Neural crest cell (in vitro differentiated cells): ENCODE results near the gene ACTR8. TPM values are rescaled to one million over a fixed set of nuclear protein-coding genes. Genes with fewer than 3 reads are reported as not detected.

Experiments used
- DNase-seq: peaks from one replicate; pipeline ENCODE4 v3.0.0; 2021; ENCODE audit warnings: low read depth, mixed read lengths, low spot score
- H3K27ac Mint-ChIP-seq: one replicate; pipeline ENCODE4 v1.8.0; 2021; ENCODE audit warnings: mild to moderate bottlenecking, mixed read lengths; ENCODE audit not compliant: unreplicated experiment
- H3K27me3 Mint-ChIP-seq: 2 replicates; pipeline ENCODE4 v1.8.0; 2021; ENCODE audit warnings: low read depth, mild to moderate bottlenecking, mixed read lengths
- H3K36me3 Mint-ChIP-seq: 2 replicates; pipeline ENCODE4 v1.8.0; 2021; ENCODE audit warnings: low read depth, mild to moderate bottlenecking, mixed read lengths
- H3K4me1 Mint-ChIP-seq: 2 replicates; pipeline ENCODE4 v1.8.0; 2021; ENCODE audit warnings: mixed read lengths
- H3K4me3 Mint-ChIP-seq: one replicate; pipeline ENCODE4 v1.8.0; 2021; ENCODE audit warnings: mild to moderate bottlenecking, mixed read lengths
- H3K9me3 Mint-ChIP-seq: 2 replicates; pipeline ENCODE4 v1.8.0; 2021; ENCODE audit warnings: mixed read lengths
- total RNA-seq: library from RNA; stranded (reverse); gene quantifications from 2 replicates; pipeline ENCODE4 v1.2.1, GENCODE V29; 2021
- TF ChIP-seq, protein P1 (sequence below): fragments of 200-600 bp; sonication (generic); conservative IDR thresholded peaks from 2 replicates; pipeline ENCODE4 v1.5.0; 2021; ENCODE audit warnings: antibody characterized with exemption, mild to moderate bottlenecking

ACTR8 gene
- total RNA-seq, 1 donor from 2014 or later = 49.9 TPM

DNA sequence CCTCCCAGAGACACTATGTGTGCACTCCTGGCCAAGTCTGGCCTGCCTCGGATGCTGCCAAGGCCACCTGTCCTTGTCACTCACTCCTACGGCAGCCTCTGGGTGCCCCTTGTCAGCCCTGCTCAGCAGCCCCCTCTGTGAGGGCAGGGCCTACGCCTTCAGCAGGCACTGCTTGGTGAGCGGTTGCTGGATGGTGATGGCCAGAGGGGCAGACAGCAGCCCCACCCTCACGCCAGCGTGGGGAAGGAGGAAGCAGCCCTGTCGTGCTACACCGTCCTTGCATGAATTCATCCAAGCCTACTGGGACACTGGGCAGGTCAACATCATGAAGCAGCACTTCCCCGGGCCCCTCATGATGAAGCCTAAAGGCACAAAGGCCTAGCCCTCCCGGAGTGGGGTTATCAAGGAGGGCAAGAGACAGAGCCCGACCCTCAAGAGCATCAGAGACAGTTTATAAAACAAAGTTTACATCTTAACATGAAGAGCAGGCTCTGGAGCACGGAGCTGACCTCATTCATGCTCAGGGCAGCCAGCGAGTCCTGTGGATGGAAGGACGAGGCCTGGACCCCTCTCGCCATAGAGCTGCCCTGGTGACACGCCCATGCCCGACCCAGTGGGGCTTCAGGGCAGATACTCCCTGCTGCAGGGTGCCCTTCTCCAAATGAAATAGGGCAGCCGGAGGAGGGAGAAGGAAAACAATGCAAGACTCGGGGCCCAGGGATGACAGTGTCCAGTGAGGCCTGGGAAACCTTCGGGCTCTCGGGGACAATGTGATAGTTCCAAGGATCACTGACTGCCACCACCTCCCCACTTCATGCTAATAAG is 61.0 kb downstream of the ACTR8 start:
- DNase-seq = no peak
- TF ChIP-seq, protein P1, sequence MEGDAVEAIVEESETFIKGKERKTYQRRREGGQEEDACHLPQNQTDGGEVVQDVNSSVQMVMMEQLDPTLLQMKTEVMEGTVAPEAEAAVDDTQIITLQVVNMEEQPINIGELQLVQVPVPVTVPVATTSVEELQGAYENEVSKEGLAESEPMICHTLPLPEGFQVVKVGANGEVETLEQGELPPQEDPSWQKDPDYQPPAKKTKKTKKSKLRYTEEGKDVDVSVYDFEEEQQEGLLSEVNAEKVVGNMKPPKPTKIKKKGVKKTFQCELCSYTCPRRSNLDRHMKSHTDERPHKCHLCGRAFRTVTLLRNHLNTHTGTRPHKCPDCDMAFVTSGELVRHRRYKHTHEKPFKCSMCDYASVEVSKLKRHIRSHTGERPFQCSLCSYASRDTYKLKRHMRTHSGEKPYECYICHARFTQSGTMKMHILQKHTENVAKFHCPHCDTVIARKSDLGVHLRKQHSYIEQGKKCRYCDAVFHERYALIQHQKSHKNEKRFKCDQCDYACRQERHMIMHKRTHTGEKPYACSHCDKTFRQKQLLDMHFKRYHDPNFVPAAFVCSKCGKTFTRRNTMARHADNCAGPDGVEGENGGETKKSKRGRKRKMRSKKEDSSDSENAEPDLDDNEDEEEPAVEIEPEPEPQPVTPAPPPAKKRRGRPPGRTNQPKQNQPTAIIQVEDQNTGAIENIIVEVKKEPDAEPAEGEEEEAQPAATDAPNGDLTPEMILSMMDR = no peak
- H3K27me3 Mint-ChIP-seq = no peaks in the 10 kb centered on the region
- no peaks in the 10 kb centered on the region for H3K4me1 Mint-ChIP-seq
- H3K9me3 Mint-ChIP-seq = no peaks in the 10 kb centered on the region
- H3K27ac Mint-ChIP-seq = no peak overlapping the region
- H3K4me3 Mint-ChIP-seq = no peak overlapping the region
- H3K36me3 Mint-ChIP-seq = no peaks in the 10 kb centered on the region

DNA sequence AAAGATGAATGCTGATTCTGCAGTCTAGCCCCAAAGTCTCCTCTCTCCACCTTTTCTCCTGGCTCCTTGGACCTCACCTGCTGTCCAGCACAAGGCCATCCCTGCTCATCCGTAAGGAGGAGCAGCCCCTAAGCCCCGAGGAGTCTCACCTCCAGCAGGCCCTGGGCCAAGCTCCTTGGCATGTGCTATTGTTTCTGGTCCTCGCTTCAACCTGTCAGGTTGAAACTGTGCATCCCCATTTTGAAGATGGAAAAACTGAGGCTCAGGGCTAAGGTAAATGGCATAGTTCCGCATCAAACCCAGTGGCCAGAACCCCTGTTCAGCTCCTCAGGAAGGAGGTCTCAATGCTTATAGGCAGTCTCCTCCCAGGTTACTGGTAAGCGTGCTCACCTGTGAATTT is 61.9 kb downstream of the ACTR8 start:
- no peaks in the 10 kb centered on the region for H3K27me3 Mint-ChIP-seq

DNA sequence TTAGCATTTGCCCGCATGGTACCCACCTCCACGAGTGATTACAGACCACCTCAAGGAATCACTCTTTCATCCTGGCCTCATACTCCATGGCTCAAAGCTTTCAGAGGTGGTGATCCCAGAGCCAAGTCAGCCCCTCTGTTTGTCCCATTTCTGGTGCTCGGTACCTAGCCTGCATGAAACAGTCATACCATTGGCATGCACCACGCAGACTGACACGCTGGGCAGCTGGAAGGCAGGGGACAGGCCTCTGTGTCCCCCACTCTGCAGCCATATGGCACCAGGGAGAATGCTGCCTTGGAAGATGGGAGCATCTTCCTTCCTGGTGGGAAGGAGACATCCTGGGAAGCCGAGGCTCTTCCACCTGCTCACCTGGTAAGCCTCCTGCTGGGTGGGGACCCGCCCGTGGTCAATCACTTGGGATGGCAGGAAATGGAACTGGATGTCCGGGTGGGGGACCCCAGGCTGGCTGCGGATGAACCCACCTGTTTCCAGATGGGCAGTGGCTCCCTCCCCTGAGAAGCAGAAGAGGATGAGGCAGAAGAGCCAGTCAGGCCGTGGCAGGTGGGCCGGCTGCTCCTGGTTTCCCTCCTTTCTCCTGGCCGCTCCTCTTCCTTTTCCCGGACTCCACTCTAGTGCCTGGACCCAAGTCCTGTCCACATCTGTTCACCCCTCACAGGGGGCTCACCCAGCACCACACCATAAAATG is 62.6 kb downstream of the ACTR8 start:
- DNase-seq = no peak
- TF ChIP-seq, protein P1 = no peak
- Mint-ChIP-seq H3K4me1 (no peaks in the 10 kb centered on the region), H3K27me3 (no peaks in the 10 kb centered on the region), H3K27ac (no peak overlapping the region), H3K9me3 (no peaks in the 10 kb centered on the region), H3K36me3 (no peaks in the 10 kb centered on the region), H3K4me3 (no peak overlapping the region)

More for the DNA sequence above, 61.9 kb downstream of the ACTR8 start:
- Mint-ChIP-seq H3K36me3 (no peaks in the 10 kb centered on the region), H3K4me3 (no peak overlapping the region), H3K27ac (no peak overlapping the region), H3K4me1 (no peaks in the 10 kb centered on the region), H3K9me3 (no peaks in the 10 kb centered on the region)
- DNase-seq = no peak
- TF ChIP-seq, protein P1 = no peak

DNA sequence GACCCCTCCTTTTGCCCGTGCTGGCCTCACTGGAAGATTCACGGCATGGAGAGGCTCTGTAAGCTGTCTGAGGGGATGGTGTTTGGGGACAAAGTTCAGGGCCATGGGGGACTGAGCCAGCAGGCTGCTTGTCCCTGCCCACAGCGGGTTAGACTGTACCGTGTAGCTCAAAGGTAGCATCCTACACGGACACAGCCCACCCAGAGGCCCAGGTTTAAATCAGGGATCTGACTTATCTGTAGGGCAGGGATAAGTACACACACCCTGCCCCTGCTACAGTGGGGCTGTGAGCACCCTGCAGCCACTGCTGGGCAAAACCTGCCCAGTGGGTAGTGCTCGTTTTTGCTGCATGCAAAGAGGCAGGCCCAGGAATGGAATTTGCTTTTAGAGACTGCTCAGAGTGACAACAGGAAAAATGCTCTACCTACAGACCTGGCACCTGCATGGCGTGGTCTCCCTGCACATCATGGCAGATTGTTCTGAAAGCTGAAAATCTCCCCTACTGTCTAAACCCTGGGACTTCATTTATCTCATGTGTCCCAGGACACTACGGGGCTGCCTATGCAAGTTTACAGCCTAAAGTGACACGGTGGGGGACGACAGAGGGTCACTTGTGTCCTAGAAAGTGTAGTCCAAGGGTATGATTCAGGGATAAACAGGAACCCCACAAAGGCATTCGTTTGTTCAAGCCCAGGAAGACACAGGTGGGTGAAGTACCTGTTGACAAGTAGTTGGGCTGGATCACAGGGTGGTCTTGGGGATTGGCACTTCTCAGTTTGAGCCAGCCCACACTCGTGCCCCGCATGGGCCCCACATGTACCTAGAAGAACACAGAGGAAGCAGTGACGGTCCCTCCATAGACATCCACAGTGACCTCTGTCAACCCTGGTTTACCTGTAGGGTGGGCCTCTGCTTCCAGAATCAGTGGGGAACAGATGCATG is 63.5 kb downstream of the ACTR8 start:
- TF ChIP-seq, protein P1 = no peak
- Mint-ChIP-seq H3K36me3 (no peaks in the 10 kb centered on the region), H3K4me3 (no peak overlapping the region), H3K27me3 (no peaks in the 10 kb centered on the region), H3K27ac (no peak overlapping the region), H3K4me1 (no peaks in the 10 kb centered on the region), H3K9me3 (no peaks in the 10 kb centered on the region)
- no peak for DNase-seq

DNA sequence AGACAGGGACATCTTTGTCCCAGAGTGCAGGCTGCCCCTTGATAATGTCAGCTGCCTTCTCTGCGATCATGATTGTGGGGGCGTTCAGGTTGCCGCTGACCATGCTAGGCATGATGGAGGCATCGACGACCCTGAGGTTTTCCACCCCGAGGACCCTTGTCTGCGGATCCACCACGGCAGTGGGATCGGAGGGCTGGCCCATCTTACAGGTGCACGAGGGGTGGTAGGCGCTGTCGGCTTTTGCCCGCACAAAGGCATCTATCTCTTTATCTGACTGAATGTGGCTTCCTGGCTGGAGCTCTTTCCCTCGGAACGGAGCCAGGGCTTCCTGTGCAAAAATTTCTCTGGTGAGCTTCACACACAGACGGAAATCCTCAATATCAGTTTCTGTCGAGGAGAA is 64.1 kb downstream of the ACTR8 start:
- TF ChIP-seq, protein P1 = no peak
- no peaks in the 10 kb centered on the region for H3K4me1 Mint-ChIP-seq
- no peaks in the 10 kb centered on the region for H3K9me3 Mint-ChIP-seq
- H3K27me3 Mint-ChIP-seq = no peaks in the 10 kb centered on the region
- no peak for DNase-seq
- no peak overlapping the region for H3K27ac Mint-ChIP-seq
- no peaks in the 10 kb centered on the region for H3K36me3 Mint-ChIP-seq
- H3K4me3 Mint-ChIP-seq = no peak overlapping the region
